HepG2 (cell line): Measurements from ENCODE around the gene LRRC32. TPM values are rescaled to one million over a fixed set of nuclear protein-coding genes. Genes with fewer than 3 reads are reported as not detected.
A peak's percentile ranks its signal among the peaks of the same experiment; 100 is the strongest.

Experiments
- ATAC-seq: fragments of 200-7000 bp; cut with Tn5 transposase; 3 replicates; pipeline ENCODE4 v1.9.1; 2020; ENCODE audit warnings: mild to moderate bottlenecking, moderate library complexity
- BruUV-seq: library from RNA; stranded (reverse); fragments of 400-500 nt; replicated peaks from 2 replicates; lab custom pipeline; 2021; lab: Mats Ljungman, UMichigan
- CTCF ChIA-PET: fragments of 300-600 bp; formaldehyde crosslinking; extraction: SDS; loops from one replicate; lab custom pipeline; 2021; ENCODE audit warnings: low total read pairs, inconsistent platforms, low intra/inter-chr PET ratio; lab: Yijun Ruan, JAX
- POLR2A ChIA-PET: fragments of 350-600 bp; sonication (Branson Sonifier 250); formaldehyde crosslinking; loops from one replicate; lab custom pipeline; 2020; ENCODE audit warnings: antibody characterized with exemption, inconsistent platforms; lab: Yijun Ruan, JAX
- DNase-seq: peaks from one replicate; pipeline ENCODE4 v3.0.0-alpha.2; 2015; ENCODE audit warnings: low spot score
- FAIRE-seq: peaks from 3 replicates; lab custom pipeline; 2011; peaks lifted over from hg19 to GRCh38; lab: Jason Lieb, UNC
- H2AFZ ChIP-seq: one replicate; pipeline ENCODE4 v1.6.1; 2011; ENCODE audit warnings: low read length, inconsistent platforms
- H3K27ac ChIP-seq: fragments of 300-600 bp; 3 replicates; pipeline ENCODE4 v1.8.0; 2011; ENCODE audit warnings: mixed run types, mild to moderate bottlenecking, mixed read lengths, low read length, inconsistent platforms; ENCODE audit not compliant: insufficient read depth; ENCODE audit errors: extremely low read length
- H3K27me3 ChIP-seq, 2 experiments: fragments of 200-600 bp in 1 of 2; 2 replicates in 1 of 2; 3 replicates in 1 of 2; pipeline versions ENCODE4 v1.6.0 to v1.8.0; 2011; ENCODE audit warnings: low read length in 2 of 2, mild to moderate bottlenecking in 2 of 2, moderate library complexity in 2 of 2, inconsistent platforms in 1 of 2; ENCODE audit not compliant: insufficient read depth in 2 of 2, control insufficient read depth in 1 of 2
- H3K36me3 ChIP-seq, 2 experiments: fragments of 200-600 bp in 1 of 2; replicated peaks in 1 of 2; 2 replicates in 1 of 2; 3 replicates in 1 of 2; pipeline versions ENCODE4 v1.5.1 to v1.8.0; 2011; ENCODE audit warnings: low read length in 2 of 2, inconsistent platforms in 1 of 2; ENCODE audit not compliant: insufficient read depth in 2 of 2, control insufficient read depth in 1 of 2
- H3K4me1 ChIP-seq: 2 replicates; pipeline ENCODE4 v1.5.1; 2012; ENCODE audit warnings: low read length, inconsistent platforms; ENCODE audit not compliant: insufficient read depth
- H3K4me2 ChIP-seq: 2 replicates; pipeline ENCODE4 v1.6.0; 2011; ENCODE audit warnings: low read depth, low read length, inconsistent platforms
- H3K4me3 ChIP-seq, 3 experiments: fragments of 200-600 bp in 1 of 3; sonication (generic), shearing (Covaris generic) in 1 of 3; replicated peaks in 1 of 3; 2 replicates each; pipeline ENCODE4 v1.5.1; 2011 to 2016; ENCODE audit warnings: low read length in 3 of 3, inconsistent platforms in 2 of 3, low read depth in 2 of 3, mild to moderate bottlenecking in 2 of 3, control low read depth in 1 of 3, mixed read lengths in 1 of 3; ENCODE audit not compliant: insufficient read depth in 1 of 3
- H3K79me2 ChIP-seq: one replicate; pipeline ENCODE4 v1.6.1; 2011; ENCODE audit warnings: low read length, inconsistent platforms; ENCODE audit not compliant: insufficient read depth
- H3K9ac ChIP-seq: 2 replicates; pipeline ENCODE4 v1.6.0; 2011; ENCODE audit warnings: mild to moderate bottlenecking, low read depth, low read length, inconsistent platforms; ENCODE audit not compliant: insufficient read depth
- H3K9me3 ChIP-seq: 2 replicates; pipeline ENCODE4 v1.5.1; 2012; ENCODE audit warnings: mild to moderate bottlenecking, low read length
- H4K20me1 ChIP-seq: 2 replicates; pipeline ENCODE4 v1.6.0; 2011; ENCODE audit warnings: inconsistent platforms, mild to moderate bottlenecking, low read length, moderate library complexity; ENCODE audit not compliant: insufficient read depth
- ARHGAP35 ChIP-seq: sonication (generic); formaldehyde crosslinking; IDR thresholded peaks from 2 replicates; pipeline ENCODE4 v1.9.0; 2022; ENCODE audit warnings: mild to moderate bottlenecking, inconsistent platforms, moderate library complexity, missing genetic modification reagents, borderline replicate concordance
- CCDC6 ChIP-seq: sonication (generic); formaldehyde crosslinking; IDR thresholded peaks from 2 replicates; pipeline ENCODE4 v1.8.1; 2022; ENCODE audit warnings: mild to moderate bottlenecking, missing genetic modification reagents, moderate library complexity
- ELF3 ChIP-seq: IDR thresholded peaks from 2 replicates; pipeline ENCODE4 v1.6.1; 2016; ENCODE audit warnings: missing genetic modification reagents, missing compliant biosample characterization
- FOXO4 ChIP-seq: sonication (generic); formaldehyde crosslinking; conservative IDR thresholded peaks from 2 replicates; pipeline ENCODE4 v1.8.1; 2023; ENCODE audit warnings: missing genetic modification reagents
- GMEB1 ChIP-seq: sonication (generic); formaldehyde crosslinking; IDR thresholded peaks from 2 replicates; pipeline ENCODE4 v1.5.1; 2020; ENCODE audit warnings: missing genetic modification reagents, mild to moderate bottlenecking, borderline replicate concordance
- HNRNPL ChIP-seq: fragments of 200-400 bp; formaldehyde crosslinking; IDR thresholded peaks from 2 replicates; pipeline ENCODE4 v1.6.1; 2017; ENCODE audit warnings: mild to moderate bottlenecking, low read depth, low read length
- IKZF5 ChIP-seq: IDR thresholded peaks from 2 replicates; pipeline ENCODE4 v1.6.1; 2018; ENCODE audit warnings: missing genetic modification reagents, mild to moderate bottlenecking, missing compliant biosample characterization
- KMT2A ChIP-seq: sonication (generic); formaldehyde crosslinking; IDR thresholded peaks from 2 replicates; pipeline ENCODE4 v1.4.0; 2020; ENCODE audit warnings: missing genetic modification reagents
- MIER2 ChIP-seq: IDR thresholded peaks from 2 replicates; pipeline ENCODE4 v1.6.1; 2016; ENCODE audit warnings: missing biosample characterization, missing genetic modification reagents
- TARDBP ChIP-seq: sonication (generic); formaldehyde crosslinking; IDR thresholded peaks from 2 replicates; pipeline ENCODE4 v1.8.0; 2022; ENCODE audit warnings: mild to moderate bottlenecking, missing genetic modification reagents
- ZBTB37 ChIP-seq: sonication (generic); formaldehyde crosslinking; IDR thresholded peaks from 2 replicates; pipeline ENCODE4 v1.4.0; 2020; ENCODE audit warnings: mild to moderate bottlenecking, missing genetic modification reagents
- ZMYM3 ChIP-seq: sonication (generic); formaldehyde crosslinking; IDR thresholded peaks from 2 replicates; pipeline ENCODE4 v1.5.1; 2020; ENCODE audit warnings: mild to moderate bottlenecking, missing genetic modification reagents
- ZNF672 ChIP-seq: sonication (generic); formaldehyde crosslinking; IDR thresholded peaks from 2 replicates; pipeline ENCODE4 v1.8.1; 2022; ENCODE audit warnings: missing genetic modification reagents
- ZNF720 ChIP-seq: sonication (generic); formaldehyde crosslinking; IDR thresholded peaks from 2 replicates; pipeline ENCODE4 v1.4.0; 2020; ENCODE audit warnings: missing genetic modification reagents
- ZNF768 ChIP-seq: sonication (generic); formaldehyde crosslinking; IDR thresholded peaks from 2 replicates; pipeline ENCODE4 v1.4.0; 2020; ENCODE audit warnings: missing genetic modification reagents
- ZSCAN5A ChIP-seq: sonication (generic); formaldehyde crosslinking; IDR thresholded peaks from 2 replicates; pipeline ENCODE4 v1.8.0; 2022; ENCODE audit warnings: mild to moderate bottlenecking, missing genetic modification reagents, borderline replicate concordance
- WGBS: methylation state at CpG from one replicate; pipeline ENCODE4 v1.1.6; 2017; ENCODE audit warnings: low lambda C conversion rate; 5-methylcytosine and 5-hydroxymethylcytosine counted together
- in situ Hi-C: cut with HindIII; loops from 2 replicates; pipeline ENCODE4 v1.10.0; 2017; ENCODE audit warnings: low pct_unique_long_range_greater_than_20kb; ENCODE audit not compliant: extremely low pct_ligation_motif_present
- intact Hi-C: fragments of 100-400 bp; cut with micrococcal nuclease; formaldehyde crosslinking; loops from one replicate; pipeline ENCODE4 v1.10.0; 2022; ENCODE audit not compliant: unreplicated experiment
- polyA plus RNA-seq, 8 experiments: library from polyadenylated mRNA; depleted of rRNA in 3 of 8; stranded (reverse) in 7 of 8; unstranded in 1 of 8; fragments of >200 nt; fragmentation: Illumina TruSeq in 4 of 8; extraction: Trizol in 4 of 8; gene quantifications; 2 replicates each; pipeline versions ENCODE4 v1.2.1 to v1.2.3, GENCODE V29; 2011 to 2016; ENCODE audit warnings: low read depth in 4 of 8, missing spikeins in 1 of 8, mixed read lengths in 1 of 8; ENCODE audit not compliant: insufficient read depth in 1 of 8
- total RNA-seq, 5 experiments: library from RNA; depleted of rRNA; stranded (reverse); fragments of >200 nt; fragmentation: Illumina TruSeq; extraction: Trizol; gene quantifications; 2 replicates each; pipeline ENCODE4 v1.2.3, GENCODE V29; 2016; ENCODE audit warnings: low read depth in 1 of 5

Gene LRRC32
- total and polyA plus RNA-seq, 2 of the 13 experiments (the other 11 are each of a cell fraction or from before 2014, with no cell fraction given), result 0.07 TPM; not detected in 1

- Histone ChIP-seq H3K79me2 (no peaks in the 10 kb centered on the region), H3K27ac (no peak overlapping the region), H3K4me3 (peak overlapping the region in 1 of 3 experiments; percentile 58; a peak in 2 of 6 replicates), H4K20me1 (no peaks in the 10 kb centered on the region), H3K9me3 (no peaks in the 10 kb centered on the region), H3K9ac (no peak overlapping the region), H3K4me1 (peaks cover 18% of the 10 kb centered on the region), H3K4me2 (peak overlapping the region; percentile 71), H3K36me3 (no peaks in the 10 kb centered on the region), H3K27me3 (peaks cover 4 to 60% of the 10 kb centered on the region in 2 experiments; a peak in 4 of 5 replicates), H2AFZ (no peak overlapping the region)
- 14% methylated on average over 4 of the region's 5 CpGs for WGBS
- in situ Hi-C loops (no loop called here), intact Hi-C loops (no loop called here)
- FAIRE-seq, result no peak
- DNase-seq, result no peak
- ChIA-PET CTCF (no interaction called here), POLR2A (no interaction called here)
- ATAC-seq, result peak; percentile 14; the same call in 2 of the 3 replicates
- BruUV-seq, result no TSS peak
- TF ChIP-seq IKZF5 (CRISPR knock-in tag) (no peak), FOXO4 (CRISPR knock-in tag) (no peak), KMT2A (CRISPR knock-in tag) (no peak), ZNF768 (CRISPR knock-in tag) (peak; percentile 95), MIER2 (CRISPR knock-in tag) (no peak), ZSCAN5A (no peak), TARDBP (CRISPR knock-in tag) (no peak), ZMYM3 (peak; percentile 70), ZNF672 (CRISPR knock-in tag) (no peak), ARHGAP35 (CRISPR knock-in tag) (no peak), GMEB1 (CRISPR knock-in tag) (no peak), ELF3 (CRISPR knock-in tag) (no peak), CCDC6 (CRISPR knock-in tag) (0 out of 2 replicates have a peak, but pooled peaks have one; percentile 31), ZBTB37 (CRISPR knock-in tag) (no peak), ZNF720 (CRISPR knock-in tag) (no peak), HNRNPL (no peak)
These were observed 2.9 kb upstream of the LRRC32 start for GRCh38 chr11:76673176-76674142.
